SU-DHL-6 (cell line): ENCODE results near the gene UTP15.
A peak's percentile ranks its signal among the peaks of the same experiment; 100 is the strongest.

Experiments used
- H2AFZ ChIP-seq: fragments of 200-600 bp; sonication (generic); 2 replicates; pipeline ENCODE4 v1.6.1; 2014; ENCODE audit warnings: low read depth, mild to moderate bottlenecking, moderate library complexity, mixed read lengths, antibody characterized with exemption, low read length; ENCODE audit not compliant: severe bottlenecking
- H3F3A ChIP-seq: fragments of 200-600 bp; shearing (Covaris generic); 2 replicates; pipeline ENCODE4 v1.6.0; 2016; ENCODE audit warnings: antibody characterized with exemption, mild to moderate bottlenecking; ENCODE audit not compliant: insufficient read depth
- H3K27ac ChIP-seq: fragments of 200-600 bp; sonication (generic); 2 replicates; pipeline ENCODE4 v1.5.1; 2016; ENCODE audit warnings: low read depth, mild to moderate bottlenecking, low read length, moderate library complexity, mixed read lengths
- H3K27me3 ChIP-seq: fragments of 200-600 bp; sonication (generic), shearing (Covaris generic); 2 replicates; pipeline ENCODE4 v1.6.0; 2014; ENCODE audit warnings: mild to moderate bottlenecking, low read length
- H3K36me3 ChIP-seq: fragments of 200-600 bp; sonication (generic); 2 replicates; pipeline ENCODE4 v1.6.1; 2014; ENCODE audit warnings: mild to moderate bottlenecking, low read length, mixed read lengths
- H3K4me2 ChIP-seq: fragments of 300-600, 200-600 bp; shearing (Covaris generic), sonication (generic); 2 replicates; pipeline ENCODE4 v1.6.0; 2014; ENCODE audit warnings: low read length, low read depth, mild to moderate bottlenecking; ENCODE audit not compliant: poor library complexity, severe bottlenecking
- H3K4me3 ChIP-seq: fragments of 200-600 bp; sonication (generic); 2 replicates; pipeline ENCODE4 v1.5.1; 2014; ENCODE audit warnings: antibody characterized with exemption, low read length, mild to moderate bottlenecking, mixed read lengths; ENCODE audit not compliant: insufficient read depth, poor library complexity, severe bottlenecking
- H3K79me2 ChIP-seq: fragments of 200-600 bp; sonication (generic); 2 replicates; pipeline ENCODE4 v1.6.1; 2014; ENCODE audit warnings: mild to moderate bottlenecking, low read length, moderate library complexity; ENCODE audit not compliant: insufficient read depth
- H3K9ac ChIP-seq: fragments of 200-600 bp; sonication (generic); 2 replicates; pipeline ENCODE4 v1.7.0; 2014; ENCODE audit warnings: mild to moderate bottlenecking, low read length
- H3K9me2 ChIP-seq: fragments of 200-600 bp; sonication (generic); replicated peaks from 2 replicates; pipeline ENCODE4 v1.6.1; 2014; ENCODE audit warnings: low read length; ENCODE audit not compliant: insufficient read depth
- H3K9me3 ChIP-seq: fragments of 200-600 bp; sonication (generic); 2 replicates; pipeline ENCODE4 v1.6.1; 2014; ENCODE audit warnings: low read length, mixed read lengths; ENCODE audit not compliant: insufficient read depth
- H4K20me1 ChIP-seq: fragments of 200-600 bp; sonication (generic); 2 replicates; pipeline ENCODE4 v1.6.1; 2014; ENCODE audit warnings: low read depth, mild to moderate bottlenecking, antibody characterized with exemption, low read length, moderate library complexity, mixed read lengths
- CTCF ChIP-seq: fragments of 200-600 bp; sonication (generic); IDR thresholded peaks from one replicate; pipeline ENCODE4 v1.5.1; 2017; ENCODE audit warnings: antibody characterized with exemption, mild to moderate bottlenecking, low read length, moderate library complexity; ENCODE audit not compliant: insufficient read depth, poor library complexity, severe bottlenecking
- EZH2phosphoT487 ChIP-seq: fragments of 200-600 bp; sonication (generic), shearing (Covaris generic); conservative IDR thresholded peaks from 2 replicates; pipeline ENCODE4 v1.6.1; 2018; ENCODE audit warnings: mild to moderate bottlenecking, antibody characterized with exemption, low read length, moderate library complexity, mixed read lengths

The UTP15 gene

GRCh38 chr5:73565969-73566547 lies 515 bp downstream of the UTP15 start:
- Histone ChIP-seq H3K27me3 (no peaks in the 10 kb centered on the region), H2AFZ (peak overlapping the region; percentile 84), H3K4me3 (peak overlapping the region; percentile 91), H3K9me2 (no peaks in the 10 kb centered on the region), H3F3A (no peaks in the 10 kb centered on the region), H4K20me1 (no peaks in the 10 kb centered on the region), H3K36me3 (peaks cover 8% of the 10 kb centered on the region; the same call in 1 of the 2 replicates), H3K9ac (peak overlapping the region; percentile 79), H3K9me3 (no peaks in the 10 kb centered on the region), H3K4me2 (peak overlapping the region; percentile 96), H3K79me2 (peaks cover 56% of the 10 kb centered on the region), H3K27ac (no peak overlapping the region)
- no peak for TF ChIP-seq EZH2phosphoT487
- TF ChIP-seq CTCF = no peak

- Histone ChIP-seq H3K27me3 (no peaks in the 10 kb centered on the region), H3K4me2 (no peak overlapping the region), H3F3A (no peaks in the 10 kb centered on the region), H3K9me2 (no peaks in the 10 kb centered on the region), H3K36me3 (peaks cover 24% of the 10 kb centered on the region), H3K9me3 (no peaks in the 10 kb centered on the region), H3K4me3 (no peak overlapping the region), H2AFZ (no peak overlapping the region), H4K20me1 (no peaks in the 10 kb centered on the region; the same call in 1 of the 2 replicates), H3K27ac (no peak overlapping the region), H3K79me2 (no peaks in the 10 kb centered on the region; the same call in 1 of the 2 replicates), H3K9ac (no peak overlapping the region)
- TF ChIP-seq CTCF = no peak
- TF ChIP-seq EZH2phosphoT487 = no peak
Observed at GRCh38 chr5:73582285-73583145, 17.0 kb downstream of the UTP15 start.

- Histone ChIP-seq H3K9me2 (no peaks in the 10 kb centered on the region), H3K9me3 (no peaks in the 10 kb centered on the region), H3K27ac (no peak overlapping the region), H4K20me1 (no peaks in the 10 kb centered on the region), H3F3A (no peaks in the 10 kb centered on the region), H2AFZ (no peak overlapping the region), H3K27me3 (no peaks in the 10 kb centered on the region), H3K4me2 (no peak overlapping the region), H3K4me3 (no peak overlapping the region), H3K79me2 (no peaks in the 10 kb centered on the region), H3K9ac (no peak overlapping the region), H3K36me3 (no peaks in the 10 kb centered on the region)
- TF ChIP-seq CTCF (no peak), EZH2phosphoT487 (no peak)
Observed at GRCh38 chr5:73587923-73588322, 22.4 kb downstream of the UTP15 start.
